ENCODE measurements around the gene GPRIN2. TPM values are rescaled to one million over a fixed set of nuclear protein-coding genes. Genes with fewer than 3 reads are reported as not detected.
"Not testable (repeated sequence)": the region's sequence is repeated elsewhere in the genome, so short reads cannot be mapped to it uniquely, and the experiment has no call there.

GPRIN2 gene
- 1 to 10 TPM in 1 of 2 donors, under 1 TPM in 1; 0.09 to 1.3 TPM for total RNA-seq
- polyA plus RNA-seq: under 1 TPM in 1 of 2 donors, not detected in 1; 0.15 TPM

GRCh38 chr10:46556515-46557318, at the start of gene GPRIN2:
TSS of gene GPRIN2 (minus strand) at chr10:46556658. CDS start at chr10:46550736, 5,922 bp downstream.
- Histone ChIP-seq H3K9me3 (ENCODE audit: control insufficient read depth in 4 of 4, low read length in 3 of 4) (no peaks in the 10 kb centered on the region), H3K9ac (ENCODE audit: low read depth in 1 of 2, low read length in 2 of 2) (no peak within 1 kb of the TSS), H3K4me3 (ENCODE audit: low read depth in 1 of 3, low read length in 3 of 3) (peak within 1 kb of the TSS in 2 of 3 donors; percentile 2 to 42), H3K36me3 (ENCODE audit: control insufficient read depth in 4 of 4, insufficient read depth in 3 of 4, low read depth in 1 of 4, low read length in 3 of 4) (no peaks in the 10 kb centered on the region), H3K4me1 (ENCODE audit: control insufficient read depth in 4 of 4, insufficient read depth in 4 of 4, low read length in 3 of 4) (peaks cover 3 to 5% (median 4%) of the 10 kb centered on the region in 4 donors), H3K27ac (ENCODE audit: low read depth in 1 of 2, low read length in 2 of 2) (no peak within 1 kb of the TSS), H3K27me3 (ENCODE audit: control insufficient read depth in 4 of 4, insufficient read depth in 4 of 4, low read length in 3 of 4) (peaks cover 4 to 12% (median 6%) of the 10 kb centered on the region in 4 donors)
- WGBS: 7% methylated on average over 74 of the region's 74 CpGs
- TF ChIP-seq, protein P1, sequence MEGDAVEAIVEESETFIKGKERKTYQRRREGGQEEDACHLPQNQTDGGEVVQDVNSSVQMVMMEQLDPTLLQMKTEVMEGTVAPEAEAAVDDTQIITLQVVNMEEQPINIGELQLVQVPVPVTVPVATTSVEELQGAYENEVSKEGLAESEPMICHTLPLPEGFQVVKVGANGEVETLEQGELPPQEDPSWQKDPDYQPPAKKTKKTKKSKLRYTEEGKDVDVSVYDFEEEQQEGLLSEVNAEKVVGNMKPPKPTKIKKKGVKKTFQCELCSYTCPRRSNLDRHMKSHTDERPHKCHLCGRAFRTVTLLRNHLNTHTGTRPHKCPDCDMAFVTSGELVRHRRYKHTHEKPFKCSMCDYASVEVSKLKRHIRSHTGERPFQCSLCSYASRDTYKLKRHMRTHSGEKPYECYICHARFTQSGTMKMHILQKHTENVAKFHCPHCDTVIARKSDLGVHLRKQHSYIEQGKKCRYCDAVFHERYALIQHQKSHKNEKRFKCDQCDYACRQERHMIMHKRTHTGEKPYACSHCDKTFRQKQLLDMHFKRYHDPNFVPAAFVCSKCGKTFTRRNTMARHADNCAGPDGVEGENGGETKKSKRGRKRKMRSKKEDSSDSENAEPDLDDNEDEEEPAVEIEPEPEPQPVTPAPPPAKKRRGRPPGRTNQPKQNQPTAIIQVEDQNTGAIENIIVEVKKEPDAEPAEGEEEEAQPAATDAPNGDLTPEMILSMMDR (IDR thresholded peaks at IDR 0.05; ENCODE audit: low read depth, low read length, missing input control): peak; percentile 2
- TF ChIP-seq ZBTB33 (IDR thresholded peaks at IDR 0.05) (no peak), JUND (IDR thresholded peaks at IDR 0.05) (no peak)
- DNase-seq (ENCODE audit: low spot score): no peak

DNA sequence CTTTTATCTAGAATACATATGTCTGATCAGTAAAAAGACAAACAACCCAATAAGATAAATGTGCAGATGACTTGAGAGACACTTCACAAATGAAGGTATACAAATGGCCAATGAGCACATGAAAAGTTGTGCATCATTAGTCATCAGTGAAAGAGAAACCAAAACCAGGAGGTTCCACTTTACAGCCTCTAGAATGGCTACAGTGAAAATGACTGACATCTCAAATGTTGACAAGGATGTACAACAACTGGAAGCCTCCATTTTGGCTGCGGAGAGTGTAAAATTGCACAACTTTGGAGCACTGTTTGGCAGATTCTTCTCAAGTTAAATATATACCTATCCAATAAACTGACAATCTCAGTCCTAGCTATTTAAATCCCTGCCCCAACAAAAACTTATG, 44.1 kb upstream of the GPRIN2 start:
- H3K27me3 ChIP-seq (ENCODE audit: control insufficient read depth in 4 of 4, insufficient read depth in 4 of 4, low read length in 3 of 4); H3K36me3 ChIP-seq (ENCODE audit: control insufficient read depth in 4 of 4, insufficient read depth in 3 of 4, low read depth in 1 of 4, low read length in 3 of 4); H3K4me1 ChIP-seq (ENCODE audit: control insufficient read depth in 4 of 4, insufficient read depth in 4 of 4, low read length in 3 of 4); H3K9ac ChIP-seq (ENCODE audit: low read depth in 1 of 2, low read length in 2 of 2); H3K9me3 ChIP-seq (ENCODE audit: control insufficient read depth in 4 of 4, low read length in 3 of 4); H3K27ac ChIP-seq (ENCODE audit: low read depth in 1 of 2, low read length in 2 of 2); H3K4me3 ChIP-seq (ENCODE audit: low read depth in 1 of 3, low read length in 3 of 3); DNase-seq (ENCODE audit: low spot score): not testable (repeated sequence)
- 25% methylated on average over 1 of the region's 1 CpG for WGBS

DNA sequence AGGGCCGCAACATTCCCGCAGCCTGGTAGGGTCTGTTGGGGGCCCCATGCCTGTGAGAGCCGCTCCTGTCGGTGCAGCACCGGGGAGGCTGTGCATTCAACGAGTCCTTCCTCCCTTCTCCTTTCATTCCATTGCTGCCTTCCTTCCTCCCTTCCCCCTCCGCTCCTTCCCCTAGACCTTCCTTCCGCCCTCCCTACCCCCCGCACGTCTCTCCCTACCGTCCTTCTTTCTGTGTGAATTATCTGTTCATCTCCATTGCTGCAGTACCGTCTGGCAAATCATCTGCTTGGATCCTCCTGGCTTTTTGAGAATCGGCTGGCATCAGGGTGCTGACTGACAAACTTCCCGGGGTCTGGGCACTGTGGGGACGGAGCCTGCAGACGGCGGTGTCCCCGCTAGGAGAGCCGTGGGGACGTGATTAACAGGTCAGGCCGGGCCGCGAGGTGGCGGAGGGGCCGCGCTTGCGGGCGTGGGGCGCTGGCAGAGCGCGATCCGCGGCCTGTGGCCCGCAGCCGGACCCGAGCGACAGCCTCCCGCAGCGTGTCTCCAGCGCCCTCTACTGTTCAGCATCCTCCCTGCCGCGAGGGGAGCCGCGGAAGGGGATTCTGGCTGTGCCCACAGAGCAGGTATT, 41.3 kb upstream of the GPRIN2 start:
- H3K9me3 ChIP-seq (ENCODE audit: control insufficient read depth in 4 of 4, low read length in 3 of 4); DNase-seq (ENCODE audit: low spot score); H3K27me3 ChIP-seq (ENCODE audit: control insufficient read depth in 4 of 4, insufficient read depth in 4 of 4, low read length in 3 of 4); H3K4me1 ChIP-seq (ENCODE audit: control insufficient read depth in 4 of 4, insufficient read depth in 4 of 4, low read length in 3 of 4); H3K9ac ChIP-seq (ENCODE audit: low read depth in 1 of 2, low read length in 2 of 2); H3K36me3 ChIP-seq (ENCODE audit: control insufficient read depth in 4 of 4, insufficient read depth in 3 of 4, low read depth in 1 of 4, low read length in 3 of 4): not testable (repeated sequence)
- 1% methylated on average over 9 of the region's 44 CpGs for WGBS
- peak overlapping the region in 1 of 2 donors; percentile 20 for H3K27ac ChIP-seq (ENCODE audit: low read depth in 1 of 2, low read length in 2 of 2)
- H3K4me3 ChIP-seq (ENCODE audit: low read depth in 1 of 3, low read length in 3 of 3): peak overlapping the region in 1 of 3 donors; percentile 40

GRCh38 chr10:46596570-46596969, 40.1 kb upstream of the GPRIN2 start:
- not testable (repeated sequence) for H3K36me3 ChIP-seq (ENCODE audit: control insufficient read depth in 4 of 4, insufficient read depth in 3 of 4, low read depth in 1 of 4, low read length in 3 of 4); H3K4me3 ChIP-seq (ENCODE audit: low read depth in 1 of 3, low read length in 3 of 3); H3K9me3 ChIP-seq (ENCODE audit: control insufficient read depth in 4 of 4, low read length in 3 of 4); DNase-seq (ENCODE audit: low spot score); H3K9ac ChIP-seq (ENCODE audit: low read depth in 1 of 2, low read length in 2 of 2); H3K4me1 ChIP-seq (ENCODE audit: control insufficient read depth in 4 of 4, insufficient read depth in 4 of 4, low read length in 3 of 4); H3K27me3 ChIP-seq (ENCODE audit: control insufficient read depth in 4 of 4, insufficient read depth in 4 of 4, low read length in 3 of 4)
- WGBS: 33% methylated on average over 2 of the region's 4 CpGs
- peak overlapping the region in 1 of 2 donors; percentile 46 for H3K27ac ChIP-seq (ENCODE audit: low read depth in 1 of 2, low read length in 2 of 2)

- WGBS: 48% methylated on average over 5 of the region's 6 CpGs
These were observed 38.1 kb upstream of the GPRIN2 start for GRCh38 chr10:46594453-46595063.

DNA sequence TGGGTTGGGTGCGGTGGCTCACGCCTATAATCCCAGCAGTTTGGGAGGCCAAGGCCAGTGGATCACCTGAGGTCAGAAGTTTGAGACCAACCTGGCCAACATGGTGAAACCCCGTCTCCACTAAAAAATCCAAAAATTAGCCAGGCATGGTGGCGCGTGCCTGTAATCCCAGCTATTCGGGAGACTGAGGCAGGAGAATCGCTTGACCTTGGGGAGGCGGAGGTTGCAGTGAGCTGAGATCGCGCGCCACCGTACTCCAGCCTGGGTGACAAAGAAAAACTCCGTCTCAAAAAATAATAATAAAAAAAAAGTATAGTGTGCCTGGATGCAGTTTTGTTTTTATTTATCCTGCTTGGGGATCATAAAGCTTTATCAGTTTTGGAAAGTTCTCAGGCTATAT, 36.8 kb upstream of the GPRIN2 start:
- H3K9me3 ChIP-seq (ENCODE audit: control insufficient read depth in 4 of 4, low read length in 3 of 4); H3K27ac ChIP-seq (ENCODE audit: low read depth in 1 of 2, low read length in 2 of 2); H3K4me1 ChIP-seq (ENCODE audit: control insufficient read depth in 4 of 4, insufficient read depth in 4 of 4, low read length in 3 of 4); DNase-seq (ENCODE audit: low spot score); H3K9ac ChIP-seq (ENCODE audit: low read depth in 1 of 2, low read length in 2 of 2); H3K36me3 ChIP-seq (ENCODE audit: control insufficient read depth in 4 of 4, insufficient read depth in 3 of 4, low read depth in 1 of 4, low read length in 3 of 4); H3K27me3 ChIP-seq (ENCODE audit: control insufficient read depth in 4 of 4, insufficient read depth in 4 of 4, low read length in 3 of 4); H3K4me3 ChIP-seq (ENCODE audit: low read depth in 1 of 3, low read length in 3 of 3): not testable (repeated sequence)
- 97% methylated on average over 13 of the region's 13 CpGs for WGBS

More at GRCh38 chr10:46594453-46595063, 38.1 kb upstream of the GPRIN2 start:
- H3K9ac ChIP-seq (ENCODE audit: low read depth in 1 of 2, low read length in 2 of 2); H3K4me1 ChIP-seq (ENCODE audit: control insufficient read depth in 4 of 4, insufficient read depth in 4 of 4, low read length in 3 of 4); H3K9me3 ChIP-seq (ENCODE audit: control insufficient read depth in 4 of 4, low read length in 3 of 4); H3K36me3 ChIP-seq (ENCODE audit: control insufficient read depth in 4 of 4, insufficient read depth in 3 of 4, low read depth in 1 of 4, low read length in 3 of 4); H3K27ac ChIP-seq (ENCODE audit: low read depth in 1 of 2, low read length in 2 of 2); H3K27me3 ChIP-seq (ENCODE audit: control insufficient read depth in 4 of 4, insufficient read depth in 4 of 4, low read length in 3 of 4); DNase-seq (ENCODE audit: low spot score); H3K4me3 ChIP-seq (ENCODE audit: low read depth in 1 of 3, low read length in 3 of 3): not testable (repeated sequence)

Measured in liver (tissue), 9 donors.